HG03457 (cell line): ENCODE data around the gene ARHGAP8.

Experiments
- ATAC-seq: cut with Tn5 transposase; IDR thresholded peaks from one replicate; pipeline ENCODE4 v1.9.1; 2021; ENCODE audit warnings: moderate number of reproducible peaks; ENCODE audit not compliant: unreplicated experiment

Gene ARHGAP8

DNA sequence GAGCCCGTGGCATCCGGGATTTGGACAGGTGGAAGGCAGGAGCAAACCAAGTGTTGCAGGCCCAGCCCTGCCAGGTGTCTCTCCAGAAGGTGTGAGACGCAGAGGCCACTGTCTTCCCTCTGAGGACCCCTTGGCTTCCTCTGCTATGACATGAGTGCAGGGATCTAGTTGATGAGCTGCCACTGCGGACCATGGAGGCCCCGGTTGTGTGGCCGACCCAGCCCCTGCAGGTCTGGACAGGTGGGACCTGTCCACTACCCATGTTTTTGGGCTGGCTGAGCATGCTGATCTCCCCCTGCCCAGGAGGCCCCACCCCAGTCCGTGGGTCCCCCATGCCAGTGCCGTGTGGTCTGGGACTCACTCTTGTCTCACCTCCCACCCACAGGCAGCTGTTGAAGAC, 27.5 kb upstream of the ARHGAP8 start:
- ATAC-seq = no peak

DNA sequence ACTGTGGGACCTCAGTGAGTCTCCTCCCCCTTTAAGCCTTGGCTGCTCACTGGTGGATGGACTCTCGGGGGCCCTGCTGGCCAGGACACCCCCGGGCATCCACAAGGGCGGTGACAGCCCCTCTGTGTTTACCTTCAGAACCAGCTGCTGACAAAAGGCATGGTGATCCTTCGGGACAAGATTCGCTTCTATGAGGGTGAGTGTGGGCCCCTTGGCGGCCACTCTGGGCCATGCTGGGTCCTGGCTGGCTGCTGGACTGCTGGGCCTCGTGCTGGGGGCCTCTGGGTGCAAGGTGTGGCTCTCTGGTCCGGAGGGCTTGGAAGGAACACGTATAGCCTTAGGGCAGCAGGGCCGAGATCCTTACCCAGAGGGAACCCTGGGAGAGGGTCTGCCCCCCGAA, 25.9 kb upstream of the ARHGAP8 start:
- no peak for ATAC-seq

DNA sequence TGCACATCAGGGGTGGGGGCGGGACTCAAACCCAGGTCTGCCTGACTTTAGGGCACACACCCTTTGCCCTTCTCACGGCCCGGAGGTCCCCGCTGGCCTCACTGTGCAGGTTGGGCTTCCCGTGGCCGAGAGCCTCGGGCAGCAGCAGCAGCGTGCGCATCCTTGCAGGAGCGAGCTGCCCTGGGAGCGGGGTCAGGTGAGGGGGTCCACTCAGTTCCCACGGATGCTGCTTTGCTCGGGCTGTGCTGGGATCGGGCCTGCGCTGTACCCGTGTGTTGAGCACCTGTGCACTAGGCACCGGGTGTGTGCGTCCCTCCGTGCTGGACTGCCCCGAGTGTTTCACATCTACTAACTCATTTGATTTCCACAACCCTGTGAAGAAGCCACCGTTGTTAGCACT, 25.2 kb upstream of the ARHGAP8 start:
- ATAC-seq = no peak

DNA sequence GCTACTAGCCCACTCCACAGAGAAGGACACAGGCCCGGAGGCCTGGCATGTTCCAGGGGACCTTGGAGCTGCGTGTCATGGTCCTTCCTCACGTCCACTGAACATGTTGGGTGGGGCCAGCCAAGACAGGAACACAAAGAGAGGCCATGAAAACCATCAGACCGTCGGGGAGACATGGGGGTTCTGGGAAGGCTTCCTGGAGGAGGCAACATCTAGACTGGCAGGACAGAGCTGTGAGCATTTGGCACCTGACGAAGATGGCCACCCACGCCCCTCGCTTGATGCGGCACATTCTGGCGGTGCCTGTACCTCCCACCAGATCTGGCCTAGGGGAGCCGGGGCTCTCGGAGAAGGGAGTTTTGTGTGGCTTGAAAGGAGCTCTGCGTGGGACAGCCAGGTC, 24.7 kb upstream of the ARHGAP8 start:
- ATAC-seq = no peak

GRCh38 chr22:44728761-44729324, 23.5 kb upstream of the ARHGAP8 start:
- no peak for ATAC-seq

DNA sequence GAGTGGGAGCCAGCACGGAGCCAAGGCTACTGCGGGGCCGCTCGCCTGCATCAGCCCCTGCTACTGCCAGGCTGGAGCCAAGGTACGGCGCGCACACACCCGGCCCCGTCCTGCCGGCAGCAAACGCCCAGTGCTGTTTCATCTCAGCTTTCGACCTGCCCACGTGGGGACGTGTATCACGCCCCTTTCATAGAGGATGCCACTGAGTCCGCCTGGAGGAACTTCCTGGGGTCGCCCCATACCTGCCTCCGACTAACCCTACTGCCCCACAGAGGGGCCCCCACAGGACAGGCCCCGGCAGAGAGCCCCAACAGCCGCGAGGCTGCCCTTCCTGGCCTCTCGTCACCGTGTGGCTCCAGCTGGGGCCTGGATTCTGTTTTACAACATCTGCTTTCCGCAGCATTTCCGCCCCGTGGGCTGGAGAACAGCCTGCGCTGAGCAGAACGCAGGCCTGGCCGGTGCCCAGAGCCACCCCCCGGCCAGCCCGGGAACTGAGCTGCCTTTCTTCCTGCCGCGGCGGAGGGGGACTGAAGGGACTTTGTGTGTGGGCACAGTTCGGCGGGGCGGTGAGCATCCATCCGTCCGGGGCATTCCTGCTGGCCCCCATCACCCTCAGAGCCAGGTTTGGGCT, 22.9 kb upstream of the ARHGAP8 start:
- ATAC-seq = no peak

DNA sequence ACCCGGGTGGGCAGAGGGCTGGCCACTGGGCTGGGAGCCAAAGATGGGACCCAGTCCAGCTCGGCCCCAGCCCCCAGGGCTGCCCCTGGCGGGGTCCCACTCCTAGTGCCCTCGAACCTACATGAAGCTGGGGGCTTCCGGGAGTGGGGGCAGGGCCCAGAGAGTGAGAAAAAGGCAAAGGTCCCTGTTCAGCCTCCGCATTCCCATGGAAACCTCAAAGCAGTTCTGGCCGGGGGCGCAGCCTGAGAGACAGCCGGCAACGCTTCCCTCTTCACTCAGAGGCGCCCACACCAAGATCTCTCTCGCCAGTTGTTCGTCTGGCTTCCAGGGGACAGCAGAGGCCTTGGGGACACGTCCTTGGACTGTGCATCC, 22.4 kb upstream of the ARHGAP8 start:
- no peak for ATAC-seq

DNA sequence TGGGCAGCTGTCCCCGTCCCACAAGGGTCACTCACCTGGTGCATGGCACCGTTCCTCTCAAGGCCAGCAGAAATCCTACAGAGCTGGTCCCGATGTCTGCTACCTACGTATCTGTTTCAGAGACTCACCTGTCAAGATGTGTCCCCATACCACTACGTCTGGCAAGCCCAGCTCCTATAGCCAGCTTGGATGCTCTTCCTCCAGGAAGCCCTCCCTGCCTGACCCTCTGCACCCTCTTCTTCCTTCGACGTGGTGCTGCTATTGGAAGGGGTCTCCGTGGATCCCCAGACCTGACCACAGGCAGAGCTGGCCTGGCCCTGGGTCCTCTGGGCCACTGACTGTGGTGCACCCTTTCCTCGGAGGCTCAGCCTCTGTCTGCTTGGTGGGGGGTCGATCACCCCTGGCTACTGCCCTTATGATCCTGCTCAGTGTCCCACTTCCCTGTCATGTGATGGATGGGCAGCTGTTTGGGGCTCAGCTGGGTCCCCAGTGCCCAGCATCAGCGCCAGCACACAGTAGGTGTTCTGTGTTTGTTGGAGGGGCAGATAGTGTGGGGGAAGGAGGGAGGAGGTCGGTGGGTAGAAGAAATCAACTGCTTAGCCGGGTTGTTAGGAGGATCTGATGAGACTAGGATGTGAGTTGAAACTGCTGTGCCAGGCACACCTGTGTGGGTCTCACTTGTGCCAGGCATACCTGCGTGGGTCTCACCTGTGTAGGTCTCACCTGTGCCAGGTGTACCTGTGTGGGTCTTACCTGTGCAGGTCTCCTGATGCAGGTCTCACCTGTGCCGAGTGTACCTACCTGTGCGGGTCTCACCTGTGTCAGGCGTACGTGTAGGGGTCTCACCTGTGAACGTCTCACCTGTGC, 21.7 kb upstream of the ARHGAP8 start:
- ATAC-seq = no peak

GRCh38 chr22:44731357-44731970, 20.9 kb upstream of the ARHGAP8 start:
- ATAC-seq = no peak

DNA sequence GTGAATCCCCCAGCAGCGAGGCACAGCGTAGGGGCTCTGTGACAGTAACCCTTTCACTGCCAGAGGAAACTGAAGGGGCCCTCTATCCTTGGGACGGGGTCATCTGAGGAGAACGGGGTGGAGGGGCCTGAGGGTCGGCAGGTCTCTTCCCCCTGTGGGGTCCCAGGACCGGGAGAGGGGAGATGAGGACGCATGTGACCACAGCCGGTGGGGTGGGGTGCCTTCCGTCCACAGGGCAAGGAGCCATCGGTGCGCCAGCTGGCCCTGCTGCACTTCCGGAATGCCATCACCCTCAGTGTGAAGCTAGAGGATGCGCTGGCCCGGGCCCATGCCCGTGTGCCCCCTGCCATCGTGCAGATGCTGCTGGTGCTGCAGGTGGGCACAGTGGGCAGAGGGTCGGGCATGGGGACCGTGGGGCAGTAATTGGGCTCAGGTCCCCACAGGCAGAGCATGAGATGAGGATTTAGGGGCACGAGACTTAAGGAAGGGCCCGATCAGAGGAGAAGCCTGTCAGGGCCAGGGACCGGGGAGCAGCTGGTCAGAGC, 20.3 kb upstream of the ARHGAP8 start:
- no peak for ATAC-seq

GRCh38 chr22:44732661-44733060, 19.7 kb upstream of the ARHGAP8 start:
- ATAC-seq = no peak

GRCh38 chr22:44733426-44734106, 18.8 kb upstream of the ARHGAP8 start:
- no peak for ATAC-seq

- no peak for ATAC-seq
Measured at GRCh38 chr22:44734278-44734677, 18.1 kb upstream of the ARHGAP8 start.

GRCh38 chr22:44734801-44735517, 17.4 kb upstream of the ARHGAP8 start:
- ATAC-seq = no peak

GRCh38 chr22:44735518-44736428, 16.6 kb upstream of the ARHGAP8 start:
- ATAC-seq = no peak

DNA sequence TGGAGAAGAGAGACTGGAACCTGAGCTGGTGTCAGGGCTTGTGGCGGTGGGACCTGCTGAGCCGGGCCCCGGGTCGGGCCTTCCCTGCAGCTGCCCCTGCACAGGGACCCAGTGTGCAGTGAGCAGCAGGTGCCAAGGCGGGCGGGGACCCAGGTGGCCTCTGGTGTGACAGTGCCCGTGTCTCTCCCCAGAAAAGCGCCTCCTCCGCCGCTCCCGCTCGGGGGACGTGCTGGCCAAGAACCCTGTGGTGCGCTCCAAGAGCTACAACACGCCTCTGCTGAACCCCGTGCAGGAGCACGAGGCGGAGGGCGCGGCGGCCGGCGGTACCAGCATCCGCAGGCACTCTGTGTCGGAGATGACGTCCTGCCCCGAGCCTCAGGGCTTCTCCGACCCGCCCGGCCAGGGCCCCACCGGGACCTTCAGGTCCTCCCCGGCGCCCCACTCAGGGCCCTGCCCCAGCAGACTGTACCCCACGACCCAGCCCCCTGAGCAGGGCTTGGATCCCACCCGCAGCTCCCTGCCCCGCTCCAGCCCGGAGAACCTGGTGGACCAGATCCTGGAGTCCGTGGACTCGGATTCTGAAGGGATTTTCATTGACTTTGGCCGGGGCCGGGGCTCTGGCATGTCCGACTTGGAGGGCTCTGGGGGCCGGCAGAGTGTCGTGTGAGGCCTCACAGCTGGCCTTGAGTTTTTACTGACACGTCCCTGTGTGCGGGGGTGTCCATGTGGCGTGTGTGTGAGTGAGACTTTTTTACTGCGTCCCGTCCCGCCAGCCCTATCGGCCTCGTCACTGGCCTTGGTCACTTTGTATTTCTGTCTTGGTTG, 15.6 kb upstream of the ARHGAP8 start:
- ATAC-seq = no peak

GRCh38 chr22:44737406-44738346, 14.7 kb upstream of the ARHGAP8 start:
- no peak for ATAC-seq
